Smooth muscle cell (in vitro differentiated cells): ENCODE data around the gene CCNI. TPM values are rescaled to one million over a fixed set of nuclear protein-coding genes. Genes with fewer than 3 reads are reported as not detected.
"Not testable (repeated sequence)": the region's sequence is repeated elsewhere in the genome, so short reads cannot be mapped to it uniquely, and the experiment has no call there.

Source experiments
- DNase-seq: peaks from one replicate; lab custom pipeline; 2025; ENCODE audit not compliant: unreplicated experiment; lab: John Stamatoyannopoulos, UW
- H2AFZ ChIP-seq: fragments of 200-600 bp; sonication (generic); 2 replicates; pipeline ENCODE4 v1.6.0; 2016; ENCODE audit warnings: antibody characterized with exemption, low read depth, mild to moderate bottlenecking
- H3F3A ChIP-seq: fragments of 200-600 bp; sonication (generic); 2 replicates; pipeline ENCODE4 v1.6.0; 2017; ENCODE audit warnings: antibody characterized with exemption, low read depth
- H3K27ac ChIP-seq: fragments of 200-600 bp; sonication (generic); 2 replicates; pipeline ENCODE4 v1.5.1; 2016; ENCODE audit warnings: low read depth, mild to moderate bottlenecking
- H3K27me3 ChIP-seq: fragments of 200-600 bp; sonication (generic); 2 replicates; pipeline ENCODE4 v1.6.1; 2016; ENCODE audit warnings: low read depth, mild to moderate bottlenecking
- H3K36me3 ChIP-seq: fragments of 200-600 bp; sonication (generic); 2 replicates; pipeline ENCODE4 v1.5.1; 2016; ENCODE audit warnings: low read depth
- H3K4me1 ChIP-seq: fragments of 200-600 bp; sonication (generic); 2 replicates; pipeline ENCODE4 v1.5.1; 2016; ENCODE audit warnings: low read depth
- H3K4me2 ChIP-seq: fragments of 200-600 bp; sonication (generic); 2 replicates; pipeline ENCODE4 v1.6.0; 2016; ENCODE audit warnings: mild to moderate bottlenecking
- H3K4me3 ChIP-seq: fragments of 200-600 bp; sonication (generic); 2 replicates; pipeline ENCODE4 v1.5.1; 2016; ENCODE audit warnings: mild to moderate bottlenecking
- H3K79me2 ChIP-seq: fragments of 200-600 bp; sonication (generic); 2 replicates; pipeline ENCODE4 v1.6.0; 2016; ENCODE audit warnings: low read depth, mild to moderate bottlenecking
- H3K9ac ChIP-seq: fragments of 200-600 bp; sonication (generic); 2 replicates; pipeline ENCODE4 v1.6.0; 2016; ENCODE audit warnings: low read depth
- H3K9me3 ChIP-seq: fragments of 200-600 bp; sonication (generic); replicated peaks from 2 replicates; pipeline ENCODE4 v1.5.1; 2016; ENCODE audit warnings: low read depth
- H4K20me1 ChIP-seq: fragments of 200-600 bp; sonication (generic); 2 replicates; pipeline ENCODE4 v1.6.0; 2016; ENCODE audit warnings: low read depth
- WGBS: methylation state at CpG from one replicate; pipeline ENCODE4 v1.1.7; 2016; ENCODE audit warnings: low lambda C conversion rate; 5-methylcytosine and 5-hydroxymethylcytosine counted together
- polyA plus RNA-seq: library from polyadenylated mRNA; unstranded; fragments of >200 nt; fragmentation: Nextera tagmentation; extraction: Ambion mirVana; gene quantifications from 2 replicates; pipeline ENCODE4 v1.2.1, GENCODE V29; 2016
- total RNA-seq: library from RNA; depleted of rRNA; stranded (reverse); fragments of >200 nt; gene quantifications from 2 replicates; pipeline ENCODE4 v1.2.3, GENCODE V29; 2014
- TF ChIP-seq, protein P1 (sequence below): fragments of 200-600 bp; sonication (generic); IDR thresholded peaks from 2 replicates; pipeline ENCODE4 v1.5.1; 2017; ENCODE audit warnings: borderline replicate concordance, mild to moderate bottlenecking, antibody characterized with exemption; ENCODE audit not compliant: insufficient read depth, poor library complexity, severe bottlenecking

Gene CCNI
- total and polyA plus RNA-seq, 2 experiments from 2014 or later, result 205 to 222 TPM

DNA sequence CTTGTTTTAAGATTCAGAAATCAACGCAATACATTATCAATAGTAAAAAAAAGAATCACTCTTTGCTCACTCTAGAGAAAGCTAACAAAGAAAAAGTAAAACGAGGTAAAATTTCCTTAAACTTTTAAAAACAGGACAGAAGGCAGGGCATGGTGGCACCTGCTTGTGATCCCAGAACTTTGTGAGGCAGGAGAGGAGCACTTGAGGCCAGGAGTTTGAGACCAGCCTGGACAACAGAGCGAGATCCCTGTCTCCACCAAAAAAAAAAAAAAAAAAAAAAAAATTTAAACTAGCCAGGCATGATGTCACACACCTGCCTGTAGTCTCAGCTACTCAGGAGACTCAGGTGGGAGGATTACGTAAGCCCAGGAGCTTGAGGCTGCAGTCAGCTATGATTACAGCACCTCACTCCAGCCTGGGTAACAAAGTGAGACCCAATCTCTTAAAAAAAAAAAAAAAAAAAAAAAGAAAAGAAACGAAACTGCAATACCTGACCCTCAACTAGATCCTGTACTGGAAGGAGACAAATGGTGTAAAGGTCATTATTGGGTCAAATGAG, 3.5 kb downstream of the CCNI start:
- no peak for DNase-seq
- H3K79me2 ChIP-seq, result peaks cover 89% of the 10 kb centered on the region
- H3K9ac ChIP-seq, result no peak overlapping the region
- peaks cover 4% of the 10 kb centered on the region for H3F3A ChIP-seq
- no peaks in the 10 kb centered on the region for H3K27me3 ChIP-seq
- H3K36me3 ChIP-seq, result no peaks in the 10 kb centered on the region
- WGBS, result 82% methylated on average over 4 of the region's 5 CpGs
- H3K4me3 ChIP-seq, result peak overlapping the region; percentile 99
- H3K4me2 ChIP-seq, result peak overlapping the region; percentile 93
- no peaks in the 10 kb centered on the region for H3K9me3 ChIP-seq
- H4K20me1 ChIP-seq, result peaks cover 79% of the 10 kb centered on the region
- TF ChIP-seq, protein P1, sequence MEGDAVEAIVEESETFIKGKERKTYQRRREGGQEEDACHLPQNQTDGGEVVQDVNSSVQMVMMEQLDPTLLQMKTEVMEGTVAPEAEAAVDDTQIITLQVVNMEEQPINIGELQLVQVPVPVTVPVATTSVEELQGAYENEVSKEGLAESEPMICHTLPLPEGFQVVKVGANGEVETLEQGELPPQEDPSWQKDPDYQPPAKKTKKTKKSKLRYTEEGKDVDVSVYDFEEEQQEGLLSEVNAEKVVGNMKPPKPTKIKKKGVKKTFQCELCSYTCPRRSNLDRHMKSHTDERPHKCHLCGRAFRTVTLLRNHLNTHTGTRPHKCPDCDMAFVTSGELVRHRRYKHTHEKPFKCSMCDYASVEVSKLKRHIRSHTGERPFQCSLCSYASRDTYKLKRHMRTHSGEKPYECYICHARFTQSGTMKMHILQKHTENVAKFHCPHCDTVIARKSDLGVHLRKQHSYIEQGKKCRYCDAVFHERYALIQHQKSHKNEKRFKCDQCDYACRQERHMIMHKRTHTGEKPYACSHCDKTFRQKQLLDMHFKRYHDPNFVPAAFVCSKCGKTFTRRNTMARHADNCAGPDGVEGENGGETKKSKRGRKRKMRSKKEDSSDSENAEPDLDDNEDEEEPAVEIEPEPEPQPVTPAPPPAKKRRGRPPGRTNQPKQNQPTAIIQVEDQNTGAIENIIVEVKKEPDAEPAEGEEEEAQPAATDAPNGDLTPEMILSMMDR, result no peak
- H3K4me1 ChIP-seq, result peaks cover 38% of the 10 kb centered on the region
- H2AFZ ChIP-seq, result no peak overlapping the region
- H3K27ac ChIP-seq, result peak overlapping the region; percentile 100

DNA sequence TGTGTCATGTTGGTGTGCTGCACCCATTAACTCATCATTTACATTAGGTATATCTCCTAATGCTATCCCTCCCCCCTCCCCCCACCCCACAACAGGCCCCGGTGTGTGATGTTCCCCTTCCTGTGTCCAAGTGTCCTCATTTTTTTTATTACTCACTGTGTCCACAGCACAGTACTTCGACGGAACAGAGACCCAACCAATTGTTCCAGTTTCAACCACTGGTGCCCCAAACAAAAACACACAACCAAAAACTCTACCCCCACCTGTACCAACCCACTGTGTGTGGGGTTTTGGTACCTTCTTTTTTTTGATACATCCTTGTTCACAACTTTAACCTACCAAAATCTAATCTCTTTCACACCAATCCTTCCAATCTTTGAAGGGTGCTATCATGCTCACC, 6.3 kb downstream of the CCNI start:
- DNase-seq, H3F3A ChIP-seq, H3K36me3 ChIP-seq, H3K9me3 ChIP-seq, H3K9ac ChIP-seq, H2AFZ ChIP-seq, H3K27me3 ChIP-seq, H3K4me3 ChIP-seq, H3K27ac ChIP-seq, H3K4me2 ChIP-seq: not testable (repeated sequence)
- 98% methylated on average over 3 of the region's 3 CpGs for WGBS
- Histone ChIP-seq H3K4me1 (peaks cover 38% of the 10 kb centered on the region), H3K79me2 (peaks cover 100% of the 10 kb centered on the region), H4K20me1 (peaks cover 100% of the 10 kb centered on the region)

DNA sequence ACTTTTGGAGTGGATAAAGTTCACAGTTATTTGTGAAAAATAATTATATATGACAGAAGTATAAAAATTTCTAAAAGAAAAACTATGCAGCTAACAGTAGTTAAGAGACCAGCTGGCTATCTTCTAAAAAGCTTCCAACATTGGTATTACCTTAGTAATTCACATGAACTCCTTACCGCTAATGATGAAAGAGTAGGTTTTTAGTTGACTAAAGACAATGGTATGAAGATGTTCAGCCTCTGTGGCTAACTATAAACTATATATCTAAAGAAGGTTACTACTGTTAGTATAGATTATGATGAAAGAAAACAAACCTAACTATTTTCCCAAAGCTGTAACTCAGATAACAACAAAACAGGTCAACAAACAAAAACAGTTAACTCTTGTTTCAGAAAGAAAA, 10.4 kb downstream of the CCNI start:
- Histone ChIP-seq H4K20me1 (peaks cover 100% of the 10 kb centered on the region), H3K36me3 (peaks cover 3% of the 10 kb centered on the region), H3K4me1 (peaks cover 8% of the 10 kb centered on the region), H3K27ac (peak overlapping the region; percentile 73), H3K79me2 (peaks cover 100% of the 10 kb centered on the region), H3K4me3 (no peak overlapping the region), H3K9me3 (no peaks in the 10 kb centered on the region), H3K9ac (no peak overlapping the region), H2AFZ (no peak overlapping the region), H3K4me2 (no peak overlapping the region), H3F3A (no peaks in the 10 kb centered on the region), H3K27me3 (no peaks in the 10 kb centered on the region)
- 44% methylated on average over 1 of the region's 1 CpG for WGBS
- no peak for DNase-seq
- TF ChIP-seq, protein P1, result no peak

DNA sequence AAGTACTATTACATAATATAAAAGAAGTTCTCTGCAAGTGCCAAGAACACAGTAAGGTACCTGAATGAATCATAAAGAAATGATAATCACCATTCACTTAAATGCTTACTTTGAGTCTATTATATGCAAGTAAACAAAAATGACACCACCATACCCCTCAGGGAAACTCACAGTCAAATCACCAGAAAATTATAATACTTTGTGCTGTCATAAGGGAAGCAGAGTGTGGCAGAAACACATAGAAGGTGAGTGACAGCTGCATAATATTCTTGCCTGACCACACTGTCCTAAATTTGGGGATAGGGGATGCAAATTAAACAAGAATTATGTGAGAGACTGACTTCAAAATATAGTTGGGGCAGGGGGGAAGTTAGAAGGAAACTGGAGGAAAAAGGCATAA, 12.9 kb downstream of the CCNI start:
- Histone ChIP-seq H4K20me1 (peaks cover 100% of the 10 kb centered on the region), H3K9me3 (no peaks in the 10 kb centered on the region), H3K27me3 (no peaks in the 10 kb centered on the region), H3K9ac (no peak overlapping the region), H3K4me1 (peaks cover 8% of the 10 kb centered on the region), H3F3A (peaks cover 6% of the 10 kb centered on the region), H3K4me3 (no peak overlapping the region), H3K4me2 (no peak overlapping the region), H3K36me3 (peaks cover 16% of the 10 kb centered on the region), H3K79me2 (peaks cover 100% of the 10 kb centered on the region), H2AFZ (no peak overlapping the region), H3K27ac (peak overlapping the region; percentile 29)
- TF ChIP-seq, protein P1, result no peak
- no peak for DNase-seq
